Uterus (tissue), 2 donors: ENCODE results near the gene GAGE12F.
"Not testable (repeated sequence)": the region's sequence is repeated elsewhere in the genome, so short reads cannot be mapped to it uniquely, and the experiment has no call there.

Experiments used
- POLR2A ChIP-seq, 2 donors: fragments of 450-650 bp; IDR thresholded peaks; one replicate each; pipeline ENCODE4 v1.6.1; 2016; ENCODE audit warnings: antibody characterized with exemption in 2 of 2, mild to moderate bottlenecking in 1 of 2, moderate library complexity in 1 of 2
- TF ChIP-seq, protein P1 (sequence below), 4 experiments: fragments of 200-600 bp in 2 of 4; fragments of 450-650 bp in 2 of 4; sonication (generic) in 2 of 4; IDR thresholded peaks; one replicate each; pipeline ENCODE4 v1.5.1; 2016 to 2019; ENCODE audit warnings: antibody characterized with exemption in 4 of 4, mild to moderate bottlenecking in 2 of 4, moderate library complexity in 1 of 4

DNA sequence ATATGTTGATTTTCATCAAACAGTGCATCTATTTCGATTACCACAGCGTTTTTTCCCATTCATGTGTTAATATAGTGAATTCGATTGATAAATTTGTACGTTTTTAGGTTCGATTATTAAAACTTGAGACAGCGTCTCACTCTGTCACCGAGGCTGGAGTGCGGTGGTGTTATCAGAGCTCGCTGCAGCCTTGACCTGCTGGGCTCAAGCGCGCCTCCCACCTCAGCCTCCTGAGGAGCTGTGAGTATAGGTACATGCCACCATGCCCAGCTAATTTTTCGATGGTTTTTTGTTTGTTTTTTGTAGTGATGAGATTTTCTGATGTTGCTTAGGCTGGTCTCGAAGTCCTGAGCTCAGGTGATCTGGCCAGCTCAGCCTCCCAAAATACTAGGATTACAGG is 8.5 kb downstream of the GAGE12F start:
- TF ChIP-seq, protein P1, sequence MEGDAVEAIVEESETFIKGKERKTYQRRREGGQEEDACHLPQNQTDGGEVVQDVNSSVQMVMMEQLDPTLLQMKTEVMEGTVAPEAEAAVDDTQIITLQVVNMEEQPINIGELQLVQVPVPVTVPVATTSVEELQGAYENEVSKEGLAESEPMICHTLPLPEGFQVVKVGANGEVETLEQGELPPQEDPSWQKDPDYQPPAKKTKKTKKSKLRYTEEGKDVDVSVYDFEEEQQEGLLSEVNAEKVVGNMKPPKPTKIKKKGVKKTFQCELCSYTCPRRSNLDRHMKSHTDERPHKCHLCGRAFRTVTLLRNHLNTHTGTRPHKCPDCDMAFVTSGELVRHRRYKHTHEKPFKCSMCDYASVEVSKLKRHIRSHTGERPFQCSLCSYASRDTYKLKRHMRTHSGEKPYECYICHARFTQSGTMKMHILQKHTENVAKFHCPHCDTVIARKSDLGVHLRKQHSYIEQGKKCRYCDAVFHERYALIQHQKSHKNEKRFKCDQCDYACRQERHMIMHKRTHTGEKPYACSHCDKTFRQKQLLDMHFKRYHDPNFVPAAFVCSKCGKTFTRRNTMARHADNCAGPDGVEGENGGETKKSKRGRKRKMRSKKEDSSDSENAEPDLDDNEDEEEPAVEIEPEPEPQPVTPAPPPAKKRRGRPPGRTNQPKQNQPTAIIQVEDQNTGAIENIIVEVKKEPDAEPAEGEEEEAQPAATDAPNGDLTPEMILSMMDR (IDR thresholded peaks at IDR 0.05) = not testable (repeated sequence)
- not testable (repeated sequence) for TF ChIP-seq POLR2A (IDR thresholded peaks at IDR 0.05)
